Glomerular visceral epithelial cell (primary cell): ENCODE results near the gene KLHL35.
A peak's percentile ranks its signal among the peaks of the same experiment; 100 is the strongest.

ENCODE experiments used
- DNase-seq: peaks from one replicate; pipeline ENCODE4 v3.0.0-alpha.2; 2016; ENCODE audit errors: extremely low spot score

The KLHL35 gene

DNA sequence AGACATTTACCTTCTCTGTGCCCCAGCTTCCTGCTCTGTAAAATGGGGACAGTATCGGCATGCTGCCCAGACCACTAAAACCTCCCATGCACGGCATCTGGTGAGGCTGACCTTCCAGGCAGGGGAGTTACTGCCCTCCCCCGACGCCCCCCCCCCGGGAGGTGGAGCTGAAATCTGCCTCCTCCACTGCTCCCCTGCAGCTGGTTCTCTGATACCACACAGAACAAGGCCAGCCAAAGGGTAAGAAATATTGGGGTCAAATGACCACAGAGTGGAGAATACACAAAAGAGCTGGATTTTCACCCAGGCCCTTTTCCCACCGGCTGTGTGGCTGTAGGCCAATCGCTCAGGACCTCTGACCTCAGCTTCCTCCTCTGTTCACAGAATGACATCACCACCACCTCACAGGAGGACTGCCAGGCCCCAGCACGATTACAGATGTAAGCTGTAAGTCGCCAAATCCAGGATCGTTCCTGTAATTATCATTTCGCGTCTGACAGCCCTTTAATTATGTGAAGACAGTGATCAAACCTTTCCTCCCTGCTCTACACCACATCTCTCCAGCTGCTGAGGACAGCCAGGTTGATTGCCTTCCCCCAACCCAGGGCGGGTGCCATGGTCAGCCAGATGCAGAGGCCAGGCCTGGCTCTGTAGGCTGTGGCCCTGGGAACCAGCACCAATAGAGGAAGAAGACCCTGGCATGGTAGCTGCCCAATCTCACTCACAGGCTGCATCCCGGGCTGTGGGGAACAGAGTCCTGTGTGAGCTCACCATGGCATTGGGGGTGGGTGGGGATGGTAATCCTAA is 35.7 kb upstream of the KLHL35 start:
- peak; percentile 25 for DNase-seq

DNA sequence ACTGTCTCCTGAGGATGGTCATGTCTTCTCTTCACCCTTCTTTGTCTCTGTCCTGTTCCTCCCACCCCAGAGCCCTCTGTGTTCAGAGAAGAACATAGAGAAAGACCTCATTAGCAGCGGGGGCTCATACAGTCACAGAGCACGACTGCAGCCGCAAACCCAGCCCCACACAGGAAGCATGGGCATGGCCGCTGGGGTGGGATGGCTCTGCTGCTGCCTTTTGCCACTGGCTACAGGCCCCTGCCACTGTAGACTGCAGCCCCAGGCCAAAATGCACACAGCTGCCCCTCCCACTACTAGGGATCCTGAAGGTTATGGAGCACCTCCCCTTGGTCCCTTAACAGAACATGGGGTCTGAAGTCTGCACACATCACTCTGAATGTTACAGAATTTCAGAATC is 34.9 kb upstream of the KLHL35 start:
- DNase-seq, result no peak

DNA sequence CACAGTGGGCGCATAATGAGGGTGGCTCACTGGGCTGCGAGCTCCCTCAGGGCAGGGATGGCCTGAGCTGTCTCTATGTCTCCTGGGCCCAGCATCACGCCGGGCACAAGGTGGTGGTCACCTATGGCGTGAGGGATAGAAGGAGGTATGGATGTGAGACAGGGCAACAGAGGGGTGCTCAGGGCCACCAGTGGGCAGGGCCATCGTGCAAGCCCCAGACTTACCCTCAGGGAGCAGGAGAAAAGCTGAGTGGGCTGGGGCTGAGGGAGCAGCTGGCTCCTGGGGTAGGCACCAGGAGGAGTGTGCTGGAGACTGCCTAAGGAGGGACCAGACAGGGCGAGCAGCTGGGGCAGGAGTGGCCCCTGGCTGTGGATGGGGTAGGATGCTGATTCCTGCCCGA is 34.3 kb upstream of the KLHL35 start:
- DNase-seq, result no peak

DNA sequence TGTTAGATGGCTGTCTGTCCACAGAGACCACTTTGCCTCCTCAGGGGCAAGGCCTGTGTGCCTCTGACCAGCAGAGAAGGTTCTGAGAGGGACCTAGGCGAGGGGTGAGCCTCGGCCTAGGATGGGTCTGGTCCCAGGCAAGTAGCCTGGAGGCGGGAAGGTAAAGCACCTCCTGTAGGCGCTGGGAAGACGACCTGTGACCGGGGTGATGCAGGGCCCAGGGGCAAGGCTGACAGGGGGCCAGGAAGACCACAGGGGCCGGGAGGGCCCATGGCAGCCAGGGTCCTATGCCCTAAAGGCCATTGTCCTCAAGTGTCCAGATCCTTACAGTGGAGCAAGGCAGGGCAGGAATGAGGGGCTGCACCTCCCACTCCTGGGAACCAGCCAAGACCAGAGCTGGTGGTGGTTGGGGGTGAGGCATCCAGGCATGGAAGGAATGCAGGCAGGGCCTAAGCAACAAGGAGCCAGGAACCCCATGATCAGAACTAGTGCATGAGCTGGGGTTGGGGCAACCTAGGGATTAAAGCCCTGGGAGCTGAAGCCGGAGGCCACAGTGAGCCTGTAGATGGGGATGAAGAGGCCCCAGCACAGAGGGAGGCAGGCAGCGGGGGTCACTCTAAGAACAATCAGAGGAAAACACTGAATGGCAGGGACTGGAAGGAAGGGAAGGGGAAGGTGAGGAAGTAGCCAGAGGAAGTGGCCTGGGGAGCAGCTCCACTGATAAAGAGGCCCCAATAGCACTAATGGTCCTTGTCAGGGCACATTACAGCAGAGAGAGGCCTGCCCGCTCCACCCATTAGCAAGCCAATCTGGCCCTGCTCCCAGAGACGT is 32.9 kb upstream of the KLHL35 start:
- DNase-seq, result peak; percentile 62

- no peak for DNase-seq
Observed at GRCh38 chr11:75463106-75463774, 30.2 kb upstream of the KLHL35 start.

GRCh38 chr11:75462117-75462653 is 29.2 kb upstream of the KLHL35 start:
- no peak for DNase-seq

- DNase-seq, result no peak
Observed at GRCh38 chr11:75461151-75461550, 28.1 kb upstream of the KLHL35 start.

DNA sequence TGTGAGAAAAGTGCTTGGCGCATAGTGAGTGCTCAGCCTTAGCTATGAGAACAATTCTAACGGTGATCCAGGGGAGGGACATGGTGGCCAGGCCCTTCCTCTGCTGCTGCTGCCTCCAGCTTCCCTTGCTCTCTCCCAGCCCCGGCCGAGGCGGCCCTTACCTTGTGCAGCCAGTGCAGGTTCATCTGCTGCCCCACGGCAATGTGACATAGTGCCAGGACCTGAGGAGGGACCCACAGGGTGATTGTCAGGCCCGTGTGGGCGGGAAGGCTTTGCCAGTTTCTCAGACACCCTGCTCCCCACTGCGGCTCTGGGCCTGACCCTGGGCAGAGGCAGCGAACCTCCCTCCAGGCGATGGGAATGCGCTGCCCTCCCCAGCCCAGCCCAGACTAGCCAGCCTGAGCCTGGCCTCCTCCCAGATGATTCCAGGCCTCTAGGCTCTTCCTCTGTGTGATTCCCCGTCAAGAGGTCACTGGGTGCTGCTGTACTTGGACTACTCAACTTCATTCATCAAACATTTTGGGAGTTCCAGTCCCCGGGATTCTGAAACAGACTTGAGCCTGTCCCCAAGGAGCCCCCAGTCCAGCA is 23.7 kb upstream of the KLHL35 start:
- DNase-seq, result no peak

DNA sequence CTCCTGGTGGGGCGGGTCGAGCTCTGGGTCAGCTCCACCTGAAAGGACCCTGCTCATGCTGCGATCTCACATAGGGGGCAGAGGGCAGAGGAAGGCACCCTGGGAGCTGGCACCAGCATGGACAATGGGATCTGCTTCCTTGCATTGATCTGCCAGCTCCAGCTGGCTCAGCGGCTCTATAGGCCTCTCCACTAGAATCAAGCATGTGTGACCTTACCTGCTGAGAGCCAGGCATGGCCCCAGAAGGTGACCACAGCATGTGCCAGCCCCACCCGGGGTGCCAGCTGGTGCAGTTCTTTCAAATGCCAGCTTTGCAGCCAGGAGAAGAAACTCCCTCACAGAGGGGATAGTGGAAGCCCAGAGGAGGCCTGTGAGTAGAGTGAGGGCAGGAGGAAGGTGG is 22.0 kb upstream of the KLHL35 start:
- no peak for DNase-seq

DNA sequence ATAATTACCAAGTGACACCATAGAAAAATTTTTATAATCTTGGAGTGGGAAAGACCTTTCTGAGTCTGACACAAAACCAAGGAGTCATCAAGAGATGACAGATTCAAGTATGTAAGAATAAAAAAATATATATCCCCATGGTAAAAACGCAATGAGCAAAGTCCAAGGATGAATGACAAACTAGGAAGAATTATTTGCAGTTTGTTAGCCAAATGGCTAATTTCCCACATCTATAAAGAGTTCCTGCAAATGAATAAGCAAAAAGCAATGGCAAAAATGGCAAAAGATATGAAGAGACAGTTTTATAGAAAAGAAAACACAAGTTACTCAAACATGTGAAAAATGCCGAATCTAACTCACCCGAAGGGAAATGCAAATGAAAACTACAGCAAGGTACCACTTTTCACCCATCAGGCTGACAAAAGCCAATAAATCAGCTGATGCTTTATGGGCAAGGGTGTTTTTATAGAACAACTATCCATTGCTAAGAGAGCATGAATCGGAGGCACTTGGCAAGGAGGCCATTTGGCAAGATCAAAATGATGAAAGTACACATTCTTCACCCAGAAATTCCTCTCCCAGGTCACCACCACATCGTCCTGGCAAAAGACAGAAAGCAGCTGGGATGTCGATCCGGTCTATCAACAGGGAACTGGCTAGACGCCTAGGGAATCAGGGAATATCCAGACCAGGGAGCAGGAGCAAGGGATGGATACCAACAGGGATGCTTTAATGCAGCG is 21.1 kb upstream of the KLHL35 start:
- DNase-seq, result no peak

GRCh38 chr11:75450826-75451821 is 18.1 kb upstream of the KLHL35 start:
- no peak for DNase-seq

DNA sequence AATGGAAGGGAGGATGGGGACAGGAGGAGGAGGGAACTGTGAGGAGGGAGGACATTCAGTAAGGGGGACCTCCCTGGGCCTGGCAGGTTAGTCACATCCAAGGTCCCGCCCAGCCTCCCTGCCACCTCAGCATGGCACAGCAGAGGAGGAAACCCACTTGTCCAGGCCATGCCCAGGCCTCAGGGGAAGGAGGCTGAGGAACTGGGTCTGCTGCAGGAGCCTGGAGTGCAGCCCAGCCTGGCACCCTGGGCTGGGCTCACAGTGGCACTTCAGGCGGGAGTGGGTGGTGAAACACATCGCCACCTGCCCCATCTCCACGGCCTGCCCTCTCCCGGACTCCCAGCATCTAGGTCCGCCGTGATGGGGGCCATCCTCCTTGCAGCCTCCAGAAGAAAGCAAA is 17.2 kb upstream of the KLHL35 start:
- no peak for DNase-seq

- DNase-seq, result no peak
Observed at GRCh38 chr11:75449776-75450175, 16.8 kb upstream of the KLHL35 start.

- no peak for DNase-seq
Observed at GRCh38 chr11:75449271-75449670, 16.3 kb upstream of the KLHL35 start.

DNA sequence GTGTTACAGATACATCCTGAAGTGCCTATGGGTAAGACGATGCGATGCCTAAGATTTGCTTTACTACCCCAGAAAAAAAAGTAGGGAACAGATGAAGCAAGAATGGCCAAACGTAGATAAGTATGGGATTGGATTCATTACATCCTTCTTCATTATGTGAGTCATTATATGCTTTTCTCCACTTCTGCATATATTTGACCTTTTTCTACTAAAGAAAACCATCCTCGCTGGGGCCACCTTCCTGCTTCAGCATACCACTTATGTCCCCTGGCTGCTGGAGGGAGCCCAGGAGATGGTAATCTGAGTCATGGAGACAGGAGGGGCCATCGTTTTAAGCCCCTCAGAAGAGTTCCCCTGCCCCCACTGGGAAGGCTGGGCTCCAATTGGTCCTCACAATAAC is 14.4 kb upstream of the KLHL35 start:
- DNase-seq, result no peak

DNA sequence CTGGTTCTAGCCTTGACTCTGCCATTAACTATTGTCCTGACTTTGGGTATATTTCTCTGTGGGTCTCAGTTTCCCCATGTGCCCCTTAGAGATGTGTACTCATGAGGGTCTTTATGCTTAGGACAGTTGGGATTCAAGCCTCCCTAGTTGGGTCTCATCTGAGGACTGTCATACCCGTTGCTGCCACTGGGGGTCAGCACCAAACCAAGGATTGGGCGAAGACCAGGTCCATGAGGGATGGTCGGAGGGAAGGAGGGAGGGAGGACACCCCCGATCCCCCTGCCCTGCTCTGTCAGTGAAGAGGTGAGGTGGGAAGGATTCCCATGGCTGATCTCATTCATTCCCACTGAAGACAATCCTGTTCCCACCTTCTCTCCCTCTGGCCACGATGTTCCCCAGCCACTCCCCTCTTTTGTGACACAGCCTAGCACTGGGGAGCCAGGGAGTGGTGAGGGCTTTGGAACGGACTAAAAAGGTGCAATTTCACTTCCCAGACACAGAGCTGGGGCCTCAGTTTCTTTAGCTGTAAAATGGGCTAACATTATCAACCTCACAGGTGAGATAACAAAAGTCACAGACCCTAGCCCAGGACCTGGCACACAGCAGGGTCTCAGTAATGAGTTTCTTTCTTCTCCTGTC is 12.4 kb upstream of the KLHL35 start:
- DNase-seq, result peak; percentile 58

GRCh38 chr11:75443043-75443442 is 10.0 kb upstream of the KLHL35 start:
- DNase-seq, result no peak

- DNase-seq, result no peak
Observed at GRCh38 chr11:75442161-75442885, 9.3 kb upstream of the KLHL35 start.

- no peak for DNase-seq
Observed at GRCh38 chr11:75441804-75442132, 8.8 kb upstream of the KLHL35 start.
